Stimulated activated naive CD8-positive, alpha-beta T cell treated with anti-CD3 and anti-CD28 coated beads, Interleukin-15, Interleukin-2, amounts not matched to agents 100 ng/mL and 50 ng/mL, for 24 hours (primary cell): ENCODE results near the gene CDC42BPG.
A peak's percentile ranks its signal among the peaks of the same experiment; 100 is the strongest.
"Not testable (repeated sequence)": the region's sequence is repeated elsewhere in the genome, so short reads cannot be mapped to it uniquely, and the experiment has no call there.

Experiments used
- H3K27ac Mint-ChIP-seq: one replicate; pipeline ENCODE4 v1.8.0; 2021; ENCODE audit warnings: mild to moderate bottlenecking, mixed read lengths
- H3K27me3 Mint-ChIP-seq: one replicate; pipeline ENCODE4 v1.8.0; 2021; ENCODE audit warnings: mixed read lengths
- H3K36me3 Mint-ChIP-seq: one replicate; pipeline ENCODE4 v1.8.0; 2021; ENCODE audit warnings: low read depth, mixed read lengths
- H3K4me1 Mint-ChIP-seq: one replicate; pipeline ENCODE4 v1.8.0; 2021; ENCODE audit warnings: low read depth, mixed read lengths
- H3K4me3 Mint-ChIP-seq: one replicate; pipeline ENCODE4 v1.8.0; 2021; ENCODE audit warnings: mild to moderate bottlenecking, mixed read lengths
- H3K9me3 Mint-ChIP-seq: one replicate; pipeline ENCODE4 v1.8.0; 2021; ENCODE audit warnings: mixed read lengths

CDC42BPG gene

GRCh38 chr11:64850979-64851567 is 6.6 kb upstream of the CDC42BPG start:
- Mint-ChIP-seq H3K27ac (peak overlapping the region; percentile 89), H3K27me3 (no peaks in the 10 kb centered on the region), H3K9me3 (no peaks in the 10 kb centered on the region), H3K36me3 (peaks cover 21% of the 10 kb centered on the region), H3K4me3 (peak overlapping the region; percentile 55), H3K4me1 (peaks cover 88% of the 10 kb centered on the region)

- H3K27me3 Mint-ChIP-seq = no peaks in the 10 kb centered on the region
- peaks cover 82% of the 10 kb centered on the region for H3K4me1 Mint-ChIP-seq
- no peak overlapping the region for H3K4me3 Mint-ChIP-seq
- H3K27ac Mint-ChIP-seq = peak overlapping the region; percentile 31
- H3K9me3 Mint-ChIP-seq = no peaks in the 10 kb centered on the region
- H3K36me3 Mint-ChIP-seq = peaks cover 12% of the 10 kb centered on the region
Observed at GRCh38 chr11:64849598-64850356, 5.3 kb upstream of the CDC42BPG start.

- no peaks in the 10 kb centered on the region for H3K27me3 Mint-ChIP-seq
- H3K36me3 Mint-ChIP-seq = peaks cover 5% of the 10 kb centered on the region
- H3K4me1 Mint-ChIP-seq = peaks cover 75% of the 10 kb centered on the region
Observed at GRCh38 chr11:64848826-64849597, 4.6 kb upstream of the CDC42BPG start.

GRCh38 chr11:64848214-64848825 is 3.9 kb upstream of the CDC42BPG start:
- H3K4me3 Mint-ChIP-seq = no peak overlapping the region
- H3K9me3 Mint-ChIP-seq = no peaks in the 10 kb centered on the region
- peak overlapping the region; percentile 75 for H3K27ac Mint-ChIP-seq
- H3K36me3 Mint-ChIP-seq = peaks cover 4% of the 10 kb centered on the region
- no peaks in the 10 kb centered on the region for H3K27me3 Mint-ChIP-seq
- H3K4me1 Mint-ChIP-seq = peaks cover 73% of the 10 kb centered on the region

More at GRCh38 chr11:64848826-64849597, 4.6 kb upstream of the CDC42BPG start:
- no peaks in the 10 kb centered on the region for H3K9me3 Mint-ChIP-seq
- H3K27ac Mint-ChIP-seq = no peak overlapping the region
- no peak overlapping the region for H3K4me3 Mint-ChIP-seq

GRCh38 chr11:64846998-64847666 is 2.7 kb upstream of the CDC42BPG start:
- Mint-ChIP-seq H3K36me3 (no peaks in the 10 kb centered on the region), H3K9me3 (no peaks in the 10 kb centered on the region), H3K27me3 (no peaks in the 10 kb centered on the region), H3K27ac (no peak overlapping the region), H3K4me1 (peaks cover 65% of the 10 kb centered on the region), H3K4me3 (no peak overlapping the region)

GRCh38 chr11:64845776-64846129 is 1.3 kb upstream of the CDC42BPG start:
- Mint-ChIP-seq H3K4me3 (peak overlapping the region; percentile 28), H3K4me1 (peaks cover 51% of the 10 kb centered on the region)
- not testable (repeated sequence) for H3K27me3 Mint-ChIP-seq, H3K36me3 Mint-ChIP-seq, H3K27ac Mint-ChIP-seq, H3K9me3 Mint-ChIP-seq

- peak overlapping the region; percentile 12 for H3K27ac Mint-ChIP-seq
- H3K9me3 Mint-ChIP-seq = no peaks in the 10 kb centered on the region
- H3K4me1 Mint-ChIP-seq = peaks cover 46% of the 10 kb centered on the region
- H3K4me3 Mint-ChIP-seq = peak overlapping the region; percentile 28
- H3K36me3 Mint-ChIP-seq = no peaks in the 10 kb centered on the region
- no peaks in the 10 kb centered on the region for H3K27me3 Mint-ChIP-seq
Observed at GRCh38 chr11:64845129-64845775, 799 bp upstream of the CDC42BPG start.

GRCh38 chr11:64843686-64844329 is 645 bp downstream of the CDC42BPG start:
- Mint-ChIP-seq H3K9me3 (no peaks in the 10 kb centered on the region), H3K36me3 (no peaks in the 10 kb centered on the region), H3K4me1 (peaks cover 32% of the 10 kb centered on the region), H3K4me3 (peak overlapping the region; percentile 79), H3K27ac (no peak overlapping the region), H3K27me3 (no peaks in the 10 kb centered on the region)

DNA sequence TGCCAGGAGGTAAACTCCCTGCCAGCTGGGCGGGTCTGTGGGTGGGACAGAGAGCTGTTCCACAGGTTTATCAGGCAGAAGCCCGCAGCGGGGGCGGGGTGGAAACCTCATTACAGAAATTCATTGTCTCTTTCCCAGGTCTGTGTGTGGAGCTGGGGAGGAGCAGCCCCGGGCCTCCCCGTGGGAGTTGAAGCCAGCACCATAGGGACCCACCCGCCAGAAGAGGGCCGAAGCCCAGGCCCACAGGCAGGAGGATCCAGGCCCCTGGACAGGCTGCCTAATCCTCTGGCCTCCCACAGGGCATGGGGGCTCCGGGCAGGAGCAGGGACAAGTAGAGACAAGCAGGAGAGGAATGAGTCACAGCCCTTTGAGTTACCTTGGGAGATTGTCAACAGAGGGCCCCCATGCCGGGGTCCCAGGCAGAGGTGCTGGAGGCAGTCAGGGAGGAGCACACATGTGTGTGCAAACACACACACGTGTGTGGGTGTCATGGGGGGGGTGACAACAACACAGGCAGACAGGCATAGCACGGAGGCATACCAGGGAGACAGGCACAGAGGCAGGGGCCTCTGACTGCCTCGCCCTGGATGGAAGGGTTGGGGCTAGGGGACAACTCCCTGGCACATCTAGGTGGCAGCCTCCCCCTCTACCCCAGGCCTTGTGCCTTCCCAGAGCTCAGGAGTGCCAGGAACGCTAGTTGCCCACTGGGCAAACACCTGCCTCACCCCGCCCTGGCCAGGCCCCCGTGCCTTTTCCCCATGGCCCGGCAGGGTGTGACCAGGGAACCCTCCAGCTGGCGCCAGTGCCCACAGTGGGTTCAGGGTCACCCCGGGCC is 1.4 kb downstream of the CDC42BPG start:
- Mint-ChIP-seq H3K27me3 (no peaks in the 10 kb centered on the region), H3K4me1 (peaks cover 24% of the 10 kb centered on the region), H3K4me3 (peak overlapping the region; percentile 79), H3K27ac (no peak overlapping the region), H3K9me3 (no peaks in the 10 kb centered on the region), H3K36me3 (no peaks in the 10 kb centered on the region)

- Mint-ChIP-seq H3K27ac (no peak overlapping the region), H3K4me3 (no peak overlapping the region), H3K4me1 (peaks cover 20% of the 10 kb centered on the region), H3K9me3 (no peaks in the 10 kb centered on the region), H3K27me3 (no peaks in the 10 kb centered on the region), H3K36me3 (no peaks in the 10 kb centered on the region)
Observed at GRCh38 chr11:64842366-64842759, 2.1 kb downstream of the CDC42BPG start.

GRCh38 chr11:64841592-64842365 is 2.7 kb downstream of the CDC42BPG start:
- Mint-ChIP-seq H3K36me3 (no peaks in the 10 kb centered on the region), H3K27ac (no peak overlapping the region)

GRCh38 chr11:64839887-64840782 is 4.3 kb downstream of the CDC42BPG start:
- Mint-ChIP-seq H3K27ac (no peak overlapping the region), H3K27me3 (no peaks in the 10 kb centered on the region), H3K4me1 (peaks cover 13% of the 10 kb centered on the region), H3K36me3 (no peaks in the 10 kb centered on the region), H3K9me3 (no peaks in the 10 kb centered on the region), H3K4me3 (no peak overlapping the region)

More at GRCh38 chr11:64841592-64842365, 2.7 kb downstream of the CDC42BPG start:
- Mint-ChIP-seq H3K9me3 (no peaks in the 10 kb centered on the region), H3K27me3 (no peaks in the 10 kb centered on the region), H3K4me3 (no peak overlapping the region), H3K4me1 (peaks cover 16% of the 10 kb centered on the region)
